ENCODE results near the gene TNS1. TPM values are rescaled to one million over a fixed set of nuclear protein-coding genes. Genes with fewer than 3 reads are reported as not detected.
A peak's percentile ranks its signal among the peaks of the same experiment; 100 is the strongest.

Gene TNS1
- total RNA-seq, 1 experiment from 2014 or later: 3.4 TPM

DNA sequence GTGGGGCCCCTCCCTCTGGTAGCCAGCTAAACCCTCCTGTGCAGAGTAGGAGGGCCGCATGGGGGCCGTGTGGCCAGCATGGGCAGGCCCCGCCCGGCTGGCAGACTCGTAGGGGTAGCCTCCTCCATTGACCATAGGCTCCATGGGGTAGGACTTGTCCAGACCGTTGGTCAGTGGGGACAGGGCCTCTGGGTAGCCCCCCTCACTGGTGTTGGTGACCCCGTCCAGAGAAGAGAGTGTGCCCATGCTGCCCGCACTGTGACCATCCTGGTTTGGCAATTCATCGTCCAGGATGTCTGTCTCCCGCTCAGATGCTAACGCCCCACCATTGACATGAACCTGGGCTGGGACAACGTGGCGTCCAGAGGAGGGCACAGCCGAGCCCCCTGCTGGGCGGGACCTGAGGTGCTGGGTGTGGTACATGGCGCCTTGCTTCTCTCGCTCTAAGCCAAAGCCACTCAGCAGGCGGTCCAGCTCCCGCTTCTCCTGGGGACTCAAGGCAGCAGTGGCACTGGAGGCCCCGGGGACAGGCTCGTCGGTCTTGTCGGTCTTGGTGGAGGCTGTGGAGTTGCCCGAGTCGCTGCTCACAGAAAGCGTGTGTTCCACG lies 154.3 kb downstream of the TNS1 start:
- peaks cover 0 to 5% of the 10 kb centered on the region in 2 experiments; a peak in 2 of 4 replicates for H3K4me1 Mint-ChIP-seq
- no peak overlapping the region; the same call in 1 of the 2 replicates for H3K14ac ChIP-seq (ENCODE audit: insufficient read depth, low read length)
- no peak overlapping the region for H2BK20ac ChIP-seq (ENCODE audit: low read depth, low read length, poor library complexity, severe bottlenecking)
- no peak overlapping the region for H3K4me2 ChIP-seq (ENCODE audit: insufficient read depth, insufficient read length, low read length)
- H4K91ac ChIP-seq (ENCODE audit: insufficient read length, low read depth, low read length): no peak overlapping the region
- no peak overlapping the region for H3K4me3 Mint-ChIP-seq
- peak overlapping the region in 1 of 3 experiments; percentile 56; a peak in 1 of 7 replicates for H3K27ac Mint-ChIP-seq
- H4K20me1 ChIP-seq (ENCODE audit: control insufficient read depth, insufficient read depth, insufficient read length): no peaks in the 10 kb centered on the region
- no peak overlapping the region for H3K18ac ChIP-seq (ENCODE audit: insufficient read length, low read depth, low read length)
- H3K79me1 ChIP-seq (ENCODE audit: insufficient read depth, low read depth, low read length, poor library complexity, severe bottlenecking): no peaks in the 10 kb centered on the region
- H3K4me1 ChIP-seq (ENCODE audit: insufficient read depth, low read length): no peaks in the 10 kb centered on the region; the same call in 1 of the 2 replicates
- H3K23ac ChIP-seq (ENCODE audit: insufficient read length, low read depth, low read length): no peak overlapping the region
- H4K5ac ChIP-seq (ENCODE audit: insufficient read length, low read depth, low read length): no peak overlapping the region
- no peak for DNase-seq
- no peaks in the 10 kb centered on the region for H3K9me3 Mint-ChIP-seq
- H3K4ac ChIP-seq (ENCODE audit: low read depth, low read length): no peak overlapping the region
- no peaks in the 10 kb centered on the region; a peak in 1 of 7 replicates for H3K36me3 Mint-ChIP-seq (ENCODE audit: insufficient read depth in 1 of 3, low read depth in 3 of 3)
- H2BK12ac ChIP-seq (ENCODE audit: insufficient read length, low read depth, low read length): no peak overlapping the region
- H3K79me2 ChIP-seq (ENCODE audit: insufficient read depth, low read length): no peaks in the 10 kb centered on the region
- H3K9ac ChIP-seq (ENCODE audit: extremely low read depth, insufficient read length, low read length): no peak overlapping the region
- no peak overlapping the region for H2AK5ac ChIP-seq (ENCODE audit: insufficient read length, low read length)
- WGBS (ENCODE audit: extremely low coverage, insufficient read length, low lambda C conversion rate): no CpG with 5 or more reads among the region's 27 CpGs
- no peak overlapping the region for H4K8ac ChIP-seq (replicated peaks; ENCODE audit: insufficient read length, low read depth, low read length)
- TF ChIP-seq, protein P1, sequence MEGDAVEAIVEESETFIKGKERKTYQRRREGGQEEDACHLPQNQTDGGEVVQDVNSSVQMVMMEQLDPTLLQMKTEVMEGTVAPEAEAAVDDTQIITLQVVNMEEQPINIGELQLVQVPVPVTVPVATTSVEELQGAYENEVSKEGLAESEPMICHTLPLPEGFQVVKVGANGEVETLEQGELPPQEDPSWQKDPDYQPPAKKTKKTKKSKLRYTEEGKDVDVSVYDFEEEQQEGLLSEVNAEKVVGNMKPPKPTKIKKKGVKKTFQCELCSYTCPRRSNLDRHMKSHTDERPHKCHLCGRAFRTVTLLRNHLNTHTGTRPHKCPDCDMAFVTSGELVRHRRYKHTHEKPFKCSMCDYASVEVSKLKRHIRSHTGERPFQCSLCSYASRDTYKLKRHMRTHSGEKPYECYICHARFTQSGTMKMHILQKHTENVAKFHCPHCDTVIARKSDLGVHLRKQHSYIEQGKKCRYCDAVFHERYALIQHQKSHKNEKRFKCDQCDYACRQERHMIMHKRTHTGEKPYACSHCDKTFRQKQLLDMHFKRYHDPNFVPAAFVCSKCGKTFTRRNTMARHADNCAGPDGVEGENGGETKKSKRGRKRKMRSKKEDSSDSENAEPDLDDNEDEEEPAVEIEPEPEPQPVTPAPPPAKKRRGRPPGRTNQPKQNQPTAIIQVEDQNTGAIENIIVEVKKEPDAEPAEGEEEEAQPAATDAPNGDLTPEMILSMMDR (conservative IDR thresholded peaks at IDR 0.05): no peak
- no peaks in the 10 kb centered on the region for H3K23me2 ChIP-seq (ENCODE audit: insufficient read length, low read depth, low read length, poor library complexity, severe bottlenecking)
- H3K9me3 ChIP-seq (ENCODE audit: control insufficient read depth, low read depth, low read length): peaks cover 12% of the 10 kb centered on the region
- H3K27me3 Mint-ChIP-seq (ENCODE audit: low read depth): peaks cover 3% of the 10 kb centered on the region
- no peak overlapping the region for H2AFZ ChIP-seq (ENCODE audit: low read length)
- no peaks in the 10 kb centered on the region for H3K27me3 ChIP-seq (ENCODE audit: insufficient read depth, low read length)
- H2BK120ac ChIP-seq (ENCODE audit: low read depth, low read length, poor library complexity, severe bottlenecking): no peak overlapping the region
- no peak overlapping the region for H3K56ac ChIP-seq (ENCODE audit: insufficient read length, low read depth, low read length)
- H3K27ac ChIP-seq (ENCODE audit: insufficient read length, low read depth, low read length): no peak overlapping the region
- no peak overlapping the region for H2BK15ac ChIP-seq (ENCODE audit: low read depth, low read length)
- H2BK5ac ChIP-seq (ENCODE audit: insufficient read length, low read length): no peak overlapping the region
- H3T11ph ChIP-seq (ENCODE audit: low read length): no peak overlapping the region
